GM12878 (cell line): ENCODE results near the gene VAT1. TPM values are rescaled to one million over a fixed set of nuclear protein-coding genes. Genes with fewer than 3 reads are reported as not detected.

Experiments used
- ATF2 ChIP-seq: IDR thresholded peaks from 2 replicates; pipeline ENCODE4 v1.6.1; 2012; ENCODE audit warnings: low read length, inconsistent platforms
- CEBPB ChIP-seq, 2 experiments: fragments of 150-350 bp in 1 of 2; IDR thresholded peaks; 2 replicates each; pipeline ENCODE4 v1.6.1; 2012 to 2014; ENCODE audit warnings: low read depth in 2 of 2, low read length in 2 of 2, borderline replicate concordance in 1 of 2, inconsistent platforms in 1 of 2
- CHD1 ChIP-seq: IDR thresholded peaks from 2 replicates; pipeline ENCODE4 v1.6.1; 2012; ENCODE audit warnings: low read depth, low read length, improper control_type of control experiment
- CTCF ChIP-seq, 3 experiments: IDR thresholded peaks in 2 of 3; conservative IDR thresholded peaks in 1 of 3; 2 replicates each; pipeline ENCODE4 v1.5.1; 2011; ENCODE audit warnings: low read depth in 3 of 3, low read length in 3 of 3, mild to moderate bottlenecking in 3 of 3, control low read depth in 2 of 3, moderate library complexity in 2 of 3, inconsistent platforms in 1 of 3, mixed read lengths in 1 of 3; ENCODE audit not compliant: control insufficient read depth in 2 of 3, insufficient read depth in 1 of 3; ENCODE audit errors: extremely low read depth in 1 of 3
- CUX1 ChIP-seq: IDR thresholded peaks from 2 replicates; pipeline ENCODE4 v1.6.1; 2012; ENCODE audit warnings: improper control_type of control experiment, low read depth, low read length; ENCODE audit not compliant: insufficient replicate concordance
- MYB ChIP-seq: fragments of 150-350 bp; IDR thresholded peaks from 2 replicates; pipeline ENCODE4 v1.6.1; 2014; ENCODE audit warnings: mild to moderate bottlenecking, low read depth, low read length, borderline replicate concordance
- NFIC ChIP-seq: IDR thresholded peaks from 2 replicates; pipeline ENCODE4 v1.6.1; 2012; ENCODE audit warnings: low read depth, mild to moderate bottlenecking, inconsistent platforms, low read length, moderate library complexity
- PML ChIP-seq: IDR thresholded peaks from 2 replicates; pipeline ENCODE4 v1.6.1; 2012; ENCODE audit warnings: low read length, inconsistent platforms
- RUNX3 ChIP-seq: IDR thresholded peaks from 2 replicates; pipeline ENCODE4 v1.6.1; 2012; ENCODE audit warnings: low read length, inconsistent platforms
- ZBED1 ChIP-seq: IDR thresholded peaks from 2 replicates; pipeline ENCODE4 v1.6.1; 2016; ENCODE audit warnings: borderline replicate concordance
- ZSCAN29 ChIP-seq: fragments of 450-650 bp; IDR thresholded peaks from 2 replicates; pipeline ENCODE4 v1.6.1; 2017; ENCODE audit warnings: mild to moderate bottlenecking, moderate library complexity
- polyA plus RNA-seq, 11 experiments: library from polyadenylated mRNA; depleted of rRNA in 4 of 11; unstranded in 6 of 11; stranded (reverse) in 5 of 11; fragments of >200 nt; fragmentation: Nextera tagmentation in 4 of 11; fragmentation: Illumina TruSeq in 1 of 11; extraction: Ambion mirVana in 4 of 11; extraction: Trizol in 1 of 11; gene quantifications; 1 replicate in 1 of 11; 2 replicates in 10 of 11; pipeline versions ENCODE4 v1.2.1 to v1.2.3, GENCODE V29; 2011 to 2016; ENCODE audit warnings: inconsistent platforms in 2 of 11, missing spikeins in 2 of 11, low read depth in 1 of 11
- total RNA-seq, 4 experiments: library from RNA; depleted of rRNA in 3 of 4; stranded (reverse); fragments of >200 nt in 3 of 4; fragmentation: Illumina TruSeq in 1 of 4; extraction: Trizol in 1 of 4; gene quantifications; 2 replicates each; pipeline versions ENCODE4 v1.2.1 to v1.2.3, GENCODE V29; 2013 to 2021
- TF ChIP-seq, protein P1 (sequence below): fragments of 450-650 bp; IDR thresholded peaks from 2 replicates; pipeline ENCODE4 v1.6.1; 2017; ENCODE audit warnings: mild to moderate bottlenecking, moderate library complexity
- TF ChIP-seq, protein P2 (sequence below): fragments of 450-650 bp; IDR thresholded peaks from 2 replicates; pipeline ENCODE4 v1.6.1; 2016; ENCODE audit warnings: mild to moderate bottlenecking

VAT1 gene
- total and polyA plus RNA-seq, 10 of the 15 experiments (the other 5 are each of a cell fraction or from before 2014, with no cell fraction given) = 5.0 to 19.8 (median 8.2) TPM

GRCh38 chr17:42980274-42980765 is 41.9 kb downstream of the VAT1 start, which contains the start of gene RUNDC1 (continued):
- TF ChIP-seq PML (no peak), CEBPB (IDR thresholded peaks at IDR 0.05; ENCODE audit: borderline replicate concordance in 1 of 2, low read depth in 2 of 2, low read length in 2 of 2) (no peak), CTCF (IDR thresholded peaks at IDR 0.05 in 2 of 3, conservative IDR thresholded peaks at IDR 0.05 in 1 of 3; ENCODE audit: control insufficient read depth in 2 of 3, extremely low read depth in 1 of 3, insufficient read depth in 1 of 3, low read depth in 3 of 3, low read length in 3 of 3) (no peak), MYB (no peak), CUX1 (no peak), ZSCAN29 (no peak), NFIC (no peak), ATF2 (no peak), ZBED1 (no peak), CHD1 (no peak), RUNX3 (no peak)
- TF ChIP-seq, protein P1, sequence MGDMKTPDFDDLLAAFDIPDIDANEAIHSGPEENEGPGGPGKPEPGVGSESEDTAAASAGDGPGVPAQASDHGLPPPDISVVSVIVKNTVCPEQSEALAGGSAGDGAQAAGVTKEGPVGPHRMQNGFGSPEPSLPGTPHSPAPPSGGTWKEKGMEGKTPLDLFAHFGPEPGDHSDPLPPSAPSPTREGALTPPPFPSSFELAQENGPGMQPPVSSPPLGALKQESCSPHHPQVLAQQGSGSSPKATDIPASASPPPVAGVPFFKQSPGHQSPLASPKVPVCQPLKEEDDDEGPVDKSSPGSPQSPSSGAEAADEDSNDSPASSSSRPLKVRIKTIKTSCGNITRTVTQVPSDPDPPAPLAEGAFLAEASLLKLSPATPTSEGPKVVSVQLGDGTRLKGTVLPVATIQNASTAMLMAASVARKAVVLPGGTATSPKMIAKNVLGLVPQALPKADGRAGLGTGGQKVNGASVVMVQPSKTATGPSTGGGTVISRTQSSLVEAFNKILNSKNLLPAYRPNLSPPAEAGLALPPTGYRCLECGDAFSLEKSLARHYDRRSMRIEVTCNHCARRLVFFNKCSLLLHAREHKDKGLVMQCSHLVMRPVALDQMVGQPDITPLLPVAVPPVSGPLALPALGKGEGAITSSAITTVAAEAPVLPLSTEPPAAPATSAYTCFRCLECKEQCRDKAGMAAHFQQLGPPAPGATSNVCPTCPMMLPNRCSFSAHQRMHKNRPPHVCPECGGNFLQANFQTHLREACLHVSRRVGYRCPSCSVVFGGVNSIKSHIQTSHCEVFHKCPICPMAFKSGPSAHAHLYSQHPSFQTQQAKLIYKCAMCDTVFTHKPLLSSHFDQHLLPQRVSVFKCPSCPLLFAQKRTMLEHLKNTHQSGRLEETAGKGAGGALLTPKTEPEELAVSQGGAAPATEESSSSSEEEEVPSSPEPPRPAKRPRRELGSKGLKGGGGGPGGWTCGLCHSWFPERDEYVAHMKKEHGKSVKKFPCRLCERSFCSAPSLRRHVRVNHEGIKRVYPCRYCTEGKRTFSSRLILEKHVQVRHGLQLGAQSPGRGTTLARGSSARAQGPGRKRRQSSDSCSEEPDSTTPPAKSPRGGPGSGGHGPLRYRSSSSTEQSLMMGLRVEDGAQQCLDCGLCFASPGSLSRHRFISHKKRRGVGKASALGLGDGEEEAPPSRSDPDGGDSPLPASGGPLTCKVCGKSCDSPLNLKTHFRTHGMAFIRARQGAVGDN = no peak; the same call in 1 of the 2 replicates
- TF ChIP-seq, protein P2, sequence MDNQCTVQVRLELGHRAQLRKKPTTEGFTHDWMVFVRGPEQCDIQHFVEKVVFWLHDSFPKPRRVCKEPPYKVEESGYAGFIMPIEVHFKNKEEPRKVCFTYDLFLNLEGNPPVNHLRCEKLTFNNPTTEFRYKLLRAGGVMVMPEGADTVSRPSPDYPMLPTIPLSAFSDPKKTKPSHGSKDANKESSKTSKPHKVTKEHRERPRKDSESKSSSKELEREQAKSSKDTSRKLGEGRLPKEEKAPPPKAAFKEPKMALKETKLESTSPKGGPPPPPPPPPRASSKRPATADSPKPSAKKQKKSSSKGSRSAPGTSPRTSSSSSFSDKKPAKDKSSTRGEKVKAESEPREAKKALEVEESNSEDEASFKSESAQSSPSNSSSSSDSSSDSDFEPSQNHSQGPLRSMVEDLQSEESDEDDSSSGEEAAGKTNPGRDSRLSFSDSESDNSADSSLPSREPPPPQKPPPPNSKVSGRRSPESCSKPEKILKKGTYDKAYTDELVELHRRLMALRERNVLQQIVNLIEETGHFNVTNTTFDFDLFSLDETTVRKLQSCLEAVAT = no peak
